ENCODE measurements around the gene FAM131A. TPM values are rescaled to one million over a fixed set of nuclear protein-coding genes. Genes with fewer than 3 reads are reported as not detected.

The FAM131A gene
- total and polyA plus RNA-seq, 9 of the 15 experiments (the other 6 are each of a cell fraction or from before 2014, with no cell fraction given), result 0.48 to 11.1 (median 4.3) TPM

DNA sequence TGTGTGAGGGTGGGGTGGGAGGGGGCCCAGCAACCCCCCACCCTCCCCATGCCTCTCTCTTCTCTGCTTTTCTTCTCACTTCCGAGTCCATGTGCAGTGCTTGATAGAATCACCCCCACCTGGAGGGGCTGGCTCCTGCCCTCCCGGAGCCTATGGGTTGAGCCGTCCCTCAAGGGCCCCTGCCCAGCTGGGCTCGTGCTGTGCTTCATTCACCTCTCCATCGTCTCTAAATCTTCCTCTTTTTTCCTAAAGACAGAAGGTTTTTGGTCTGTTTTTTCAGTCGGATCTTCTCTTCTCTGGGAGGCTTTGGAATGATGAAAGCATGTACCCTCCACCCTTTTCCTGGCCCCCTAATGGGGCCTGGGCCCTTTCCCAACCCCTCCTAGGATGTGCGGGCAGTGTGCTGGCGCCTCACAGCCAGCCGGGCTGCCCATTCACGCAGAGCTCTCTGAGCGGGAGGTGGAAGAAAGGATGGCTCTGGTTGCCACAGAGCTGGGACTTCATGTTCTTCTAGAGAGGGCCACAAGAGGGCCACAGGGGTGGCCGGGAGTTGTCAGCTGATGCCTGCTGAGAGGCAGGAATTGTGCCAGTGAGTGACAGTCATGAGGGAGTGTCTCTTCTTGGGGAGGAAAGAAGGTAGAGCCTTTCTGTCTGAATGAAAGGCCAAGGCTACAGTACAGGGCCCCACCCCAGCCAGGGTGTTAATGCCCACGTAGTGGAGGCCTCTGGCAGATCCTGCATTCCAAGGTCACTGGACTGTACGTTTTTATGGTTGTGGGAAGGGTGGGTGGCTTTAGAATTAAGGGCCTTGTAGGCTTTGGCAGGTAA, 8.1 kb downstream of the FAM131A start:
- FAIRE-seq (peak; percentile 95), ATAC-seq (peak; percentile 87), DNase-seq (ENCODE audit: extremely low read depth in 1 of 4, low spot score in 3 of 4) (peak; percentile 82 to 88 (median 84))
- peaks cover 42% of the 10 kb centered on the region; the same call in 2 of the 3 replicates for H3K36me3 ChIP-seq (ENCODE audit: control insufficient read depth, insufficient read depth, low read length)
- H3K79me2 ChIP-seq (ENCODE audit: control insufficient read depth, insufficient read depth, low read length), result peaks cover 8% of the 10 kb centered on the region; the same call in 2 of the 3 replicates
- H3K9ac ChIP-seq (ENCODE audit: insufficient read depth in 1 of 2, low read depth in 2 of 2, low read length in 2 of 2), result peak overlapping the region in 1 of 2 experiments; percentile 53; a peak in 1 of 4 replicates
- H3K9me3 ChIP-seq (replicated peaks; ENCODE audit: control insufficient read depth, insufficient read depth, low read depth, low read length), result no peaks in the 10 kb centered on the region
- no peaks in the 10 kb centered on the region for H3K27me3 ChIP-seq (ENCODE audit: control insufficient read depth in 2 of 2, insufficient read depth in 2 of 2, low read length in 2 of 2)
- ChIA-PET POLR2A (interaction anchor here (0.6 to 1.1 kb wide), 5 partner anchors 8 to 29 kb away, joined by 3 to 6 read pairs (median 4); partner anchors contain the start of gene FAM131A), CTCF (ENCODE audit: low intra/inter-chr PET ratio) (no interaction called here)
- no peak overlapping the region; the same call in 1 of the 3 replicates for H3K27ac ChIP-seq (ENCODE audit: extremely low read depth, low read depth, low read length)
- intact Hi-C loops (cut with micrococcal nuclease), result loop anchor here (1.0 kb wide), 1 partner anchor 17 kb away; no protein-coding TSS in a partner anchor
- H2AFZ ChIP-seq (ENCODE audit: low read depth, low read length), result no peak overlapping the region
- H3K4me3 ChIP-seq, result no peak overlapping the region
- peaks cover 48 to 56% of the 10 kb centered on the region in 2 experiments for H3K4me1 ChIP-seq (replicated peaks in 1 of 2; ENCODE audit: control insufficient read depth in 2 of 2, insufficient read depth in 2 of 2, low read length in 2 of 2)
- H4K20me1 ChIP-seq (replicated peaks; ENCODE audit: control insufficient read depth, insufficient read depth, low read length), result no peaks in the 10 kb centered on the region
- no TSS peak for BruUV-seq (replicated peaks)
- peaks cover 6% of the 10 kb centered on the region for H3K9me1 ChIP-seq (ENCODE audit: control insufficient read depth, insufficient read depth, low read length)
- H3K4me2 ChIP-seq (ENCODE audit: insufficient read depth, low read length), result no peak overlapping the region; the same call in 1 of the 2 replicates
- in situ Hi-C loops (cut with MboI), result no loop called here
- WGBS (ENCODE audit: insufficient coverage, low coverage, missing lambda C conversion rate), result 30% methylated on average over 13 of the region's 14 CpGs
- TF ChIP-seq SP2 (IDR thresholded peaks at IDR 0.05; ENCODE audit: extremely low read depth, low read depth, low read length, poor library complexity, severe bottlenecking), result no peak
- TF ChIP-seq DACH1 (IDR thresholded peaks at IDR 0.05; ENCODE audit: partially characterized antibody), result peak; percentile 91
- no peak for TF ChIP-seq ZNF184 (CRISPR knock-in tag; IDR thresholded peaks at IDR 0.05)
- no peak for TF ChIP-seq ZNF696 (CRISPR knock-in tag; conservative IDR thresholded peaks at IDR 0.05)
- no peak for TF ChIP-seq PHF21A (IDR thresholded peaks at IDR 0.05; ENCODE audit: borderline replicate concordance, low read depth)
- TF ChIP-seq, protein P1, sequence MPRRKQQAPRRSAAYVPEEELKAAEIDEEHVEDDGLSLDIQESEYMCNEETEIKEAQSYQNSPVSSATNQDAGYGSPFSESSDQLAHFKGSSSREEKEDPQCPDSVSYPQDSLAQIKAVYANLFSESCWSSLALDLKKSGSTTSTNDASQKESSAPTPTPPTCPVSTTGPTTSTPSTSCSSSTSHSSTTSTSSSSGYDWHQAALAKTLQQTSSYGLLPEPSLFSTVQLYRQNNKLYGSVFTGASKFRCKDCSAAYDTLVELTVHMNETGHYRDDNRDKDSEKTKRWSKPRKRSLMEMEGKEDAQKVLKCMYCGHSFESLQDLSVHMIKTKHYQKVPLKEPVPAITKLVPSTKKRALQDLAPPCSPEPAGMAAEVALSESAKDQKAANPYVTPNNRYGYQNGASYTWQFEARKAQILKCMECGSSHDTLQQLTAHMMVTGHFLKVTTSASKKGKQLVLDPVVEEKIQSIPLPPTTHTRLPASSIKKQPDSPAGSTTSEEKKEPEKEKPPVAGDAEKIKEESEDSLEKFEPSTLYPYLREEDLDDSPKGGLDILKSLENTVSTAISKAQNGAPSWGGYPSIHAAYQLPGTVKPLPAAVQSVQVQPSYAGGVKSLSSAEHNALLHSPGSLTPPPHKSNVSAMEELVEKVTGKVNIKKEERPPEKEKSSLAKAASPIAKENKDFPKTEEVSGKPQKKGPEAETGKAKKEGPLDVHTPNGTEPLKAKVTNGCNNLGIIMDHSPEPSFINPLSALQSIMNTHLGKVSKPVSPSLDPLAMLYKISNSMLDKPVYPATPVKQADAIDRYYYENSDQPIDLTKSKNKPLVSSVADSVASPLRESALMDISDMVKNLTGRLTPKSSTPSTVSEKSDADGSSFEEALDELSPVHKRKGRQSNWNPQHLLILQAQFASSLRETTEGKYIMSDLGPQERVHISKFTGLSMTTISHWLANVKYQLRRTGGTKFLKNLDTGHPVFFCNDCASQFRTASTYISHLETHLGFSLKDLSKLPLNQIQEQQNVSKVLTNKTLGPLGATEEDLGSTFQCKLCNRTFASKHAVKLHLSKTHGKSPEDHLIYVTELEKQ (CRISPR knock-in tag; IDR thresholded peaks at IDR 0.05), result no peak
- TF ChIP-seq MEIS2 (IDR thresholded peaks at IDR 0.05; ENCODE audit: partially characterized antibody), result peak; percentile 82
- no peak for TF ChIP-seq FOSL1 (tag; conservative IDR thresholded peaks at IDR 0.05)
- TF ChIP-seq RBM15 (IDR thresholded peaks at IDR 0.05; ENCODE audit: insufficient read depth, low read length), result no peak
- TF ChIP-seq, protein P2, sequence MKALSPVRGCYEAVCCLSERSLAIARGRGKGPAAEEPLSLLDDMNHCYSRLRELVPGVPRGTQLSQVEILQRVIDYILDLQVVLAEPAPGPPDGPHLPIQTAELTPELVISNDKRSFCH (CRISPR knock-in tag; IDR thresholded peaks at IDR 0.05), result no peak
- TF ChIP-seq, protein P2 (tag; IDR thresholded peaks at IDR 0.05), result no peak
- no peak for TF ChIP-seq SMARCC2 (IDR thresholded peaks at IDR 0.05; ENCODE audit: low read depth)
- TF ChIP-seq MITF (IDR thresholded peaks at IDR 0.05), result peak; percentile 93
- TF ChIP-seq HMGXB4 (CRISPR knock-in tag; IDR thresholded peaks at IDR 0.05), result no peak
